K562 (cell line): ENCODE results near the gene TNN. TPM values are rescaled to one million over a fixed set of nuclear protein-coding genes. Genes with fewer than 3 reads are reported as not detected.

Experiments used
- CAMTA2 ChIP-seq: fragments of 250-450 bp; sonication (Bioruptor Pico); conservative IDR thresholded peaks from 2 replicates; pipeline ENCODE4 v1.5.1; 2022
- CBFA2T3 ChIP-seq: fragments of 450-650 bp; IDR thresholded peaks from 2 replicates; pipeline ENCODE4 v1.6.1; 2017
- CBFB ChIP-seq: sonication (generic); formaldehyde crosslinking; IDR thresholded peaks from 2 replicates; pipeline ENCODE4 v1.4.0; 2020; ENCODE audit warnings: mild to moderate bottlenecking, missing genetic modification reagents
- ELF4 ChIP-seq: fragments of 450-650 bp; formaldehyde crosslinking; IDR thresholded peaks from 2 replicates; pipeline ENCODE4 v1.4.0; 2022; ENCODE audit warnings: missing genetic modification characterization
- FOXJ2 ChIP-seq: fragments of 200-800 bp; sonication (Bioruptor generic); IDR thresholded peaks from 2 replicates; pipeline ENCODE4 v1.6.1; 2016; ENCODE audit warnings: missing genetic modification characterization, missing compliant biosample characterization
- FOXK1 ChIP-seq: sonication (generic); formaldehyde crosslinking; IDR thresholded peaks from 2 replicates; pipeline ENCODE4 v1.8.0; 2022; ENCODE audit warnings: missing genetic modification reagents, mild to moderate bottlenecking, borderline replicate concordance
- HEY1 ChIP-seq: fragments of 250-450 bp; sonication (Bioruptor Pico); IDR thresholded peaks from 2 replicates; pipeline ENCODE4 v1.5.0; 2020; ENCODE audit warnings: mild to moderate bottlenecking, moderate library complexity, borderline replicate concordance
- NELFE ChIP-seq: IDR thresholded peaks from 2 replicates; pipeline ENCODE4 v1.6.1; 2011; ENCODE audit warnings: mild to moderate bottlenecking; ENCODE audit not compliant: insufficient read depth, insufficient read length
- SRSF7 ChIP-seq: fragments of 200-400 bp; formaldehyde crosslinking; optimal IDR thresholded peaks from 2 replicates; pipeline ENCODE3; 2017; ENCODE audit warnings: mild to moderate bottlenecking, low read depth, low read length
- ZBTB7A ChIP-seq: IDR thresholded peaks from 2 replicates; pipeline ENCODE4 v1.6.1; 2011; ENCODE audit warnings: low read depth, mild to moderate bottlenecking, low read length, moderate library complexity, borderline replicate concordance; ENCODE audit not compliant: control insufficient read depth
- polyA plus RNA-seq, 8 experiments: library from polyadenylated mRNA; depleted of rRNA in 4 of 8; stranded (reverse) in 5 of 8; unstranded in 3 of 8; fragments of >200 nt; fragmentation: Nextera tagmentation in 2 of 8; fragmentation: Illumina TruSeq in 1 of 8; extraction: Ambion mirVana in 2 of 8; extraction: Trizol in 1 of 8; gene quantifications; 2 replicates each; pipeline versions ENCODE4 v1.2.1 to v1.2.3, GENCODE V29; 2011 to 2014; ENCODE audit warnings: inconsistent platforms in 1 of 8, missing spikeins in 1 of 8
- total RNA-seq, 7 experiments: library from RNA; depleted of rRNA in 6 of 7; stranded (reverse); fragments of >200 nt in 6 of 7; fragmentation: Illumina TruSeq in 2 of 7; extraction: Trizol in 2 of 7; gene quantifications; 2 replicates each; pipeline versions ENCODE4 v1.2.1 to v1.2.3, GENCODE V29; 2011 to 2021; ENCODE audit warnings: low replicate concordance in 1 of 7
- TF ChIP-seq, protein P1 (sequence below): fragments of 200-800 bp; sonication (Bioruptor generic); IDR thresholded peaks from 2 replicates; pipeline ENCODE4 v1.6.1; 2017; ENCODE audit warnings: missing genetic modification characterization, missing compliant biosample characterization
- TF ChIP-seq, protein P2 (sequence below): fragments of 250-450 bp; sonication (Bioruptor Pico); IDR thresholded peaks from 2 replicates; pipeline ENCODE4 v1.9.0; 2021; ENCODE audit warnings: mild to moderate bottlenecking, inconsistent platforms
- TF ChIP-seq, protein P3 (sequence below): fragments of 450-650 bp; IDR thresholded peaks from 2 replicates; pipeline ENCODE4 v1.6.1; 2018; ENCODE audit not compliant: partially characterized antibody
- TF ChIP-seq, protein P4 (sequence below): fragments of 450-650 bp; IDR thresholded peaks from 2 replicates; pipeline ENCODE4 v1.6.1; 2016; ENCODE audit warnings: antibody characterized with exemption
- TF ChIP-seq, protein P5 (sequence below): fragments of 250-450 bp; sonication (Bioruptor Pico); IDR thresholded peaks from 2 replicates; pipeline ENCODE4 v1.5.0; 2021; ENCODE audit warnings: mild to moderate bottlenecking, borderline replicate concordance

Gene TNN
- total and polyA plus RNA-seq, 9 of the 15 experiments (the other 6 are each of a cell fraction or from before 2014, with no cell fraction given), result 0.01 to 0.09 (median 0.07) TPM; not detected in 4

DNA sequence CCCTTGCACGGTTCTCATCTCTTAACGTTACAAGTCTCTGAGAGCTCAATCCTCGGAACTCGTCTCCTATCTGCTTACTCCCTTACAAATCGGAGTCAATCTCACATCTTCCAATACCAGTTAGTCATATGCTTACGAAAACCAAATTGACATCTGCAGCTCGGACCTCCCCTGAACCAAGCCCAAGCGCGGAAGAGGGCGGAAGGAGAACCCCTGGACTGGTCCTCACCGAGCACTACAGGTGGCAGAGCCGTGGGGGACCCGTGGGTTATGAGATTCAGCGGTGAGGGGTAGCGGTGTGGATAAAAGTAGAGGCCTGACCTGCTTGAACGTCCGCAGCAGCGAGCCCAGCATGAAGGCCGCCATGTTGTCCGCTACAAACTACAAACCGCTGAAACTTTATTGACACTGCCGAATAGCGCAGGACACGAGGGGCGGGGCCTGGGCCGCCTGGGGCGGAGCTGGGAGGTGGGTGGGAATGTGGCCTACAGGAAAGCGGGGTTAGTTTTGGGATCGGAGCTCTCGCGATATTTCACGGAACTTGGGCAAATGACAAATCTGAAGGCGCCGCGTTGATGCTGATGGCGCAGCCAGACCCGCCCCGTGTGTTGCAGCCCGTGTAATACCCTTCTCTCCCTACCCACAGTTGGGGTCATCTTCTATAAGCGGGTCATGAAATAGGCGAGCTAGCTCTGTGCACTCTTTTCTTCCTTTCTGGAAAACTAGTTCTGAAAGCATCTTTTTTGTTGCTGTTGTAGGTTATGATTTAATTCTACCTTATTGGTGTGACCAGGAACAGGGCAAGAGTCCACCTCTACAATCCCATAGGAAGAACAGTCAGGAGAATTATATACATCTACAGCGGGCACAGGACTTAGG is 44.4 kb upstream of the TNN start, which contains the start of gene MRPS14 (continued):
- no peak for TF ChIP-seq CAMTA2 (CRISPR knock-in tag)
- no peak for TF ChIP-seq NELFE
- no peak for TF ChIP-seq CBFA2T3
- TF ChIP-seq, protein P1, sequence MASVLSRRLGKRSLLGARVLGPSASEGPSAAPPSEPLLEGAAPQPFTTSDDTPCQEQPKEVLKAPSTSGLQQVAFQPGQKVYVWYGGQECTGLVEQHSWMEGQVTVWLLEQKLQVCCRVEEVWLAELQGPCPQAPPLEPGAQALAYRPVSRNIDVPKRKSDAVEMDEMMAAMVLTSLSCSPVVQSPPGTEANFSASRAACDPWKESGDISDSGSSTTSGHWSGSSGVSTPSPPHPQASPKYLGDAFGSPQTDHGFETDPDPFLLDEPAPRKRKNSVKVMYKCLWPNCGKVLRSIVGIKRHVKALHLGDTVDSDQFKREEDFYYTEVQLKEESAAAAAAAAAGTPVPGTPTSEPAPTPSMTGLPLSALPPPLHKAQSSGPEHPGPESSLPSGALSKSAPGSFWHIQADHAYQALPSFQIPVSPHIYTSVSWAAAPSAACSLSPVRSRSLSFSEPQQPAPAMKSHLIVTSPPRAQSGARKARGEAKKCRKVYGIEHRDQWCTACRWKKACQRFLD (CRISPR knock-in tag), result peak; percentile 81; the same call in 1 of the 2 replicates
- TF ChIP-seq, protein P2, sequence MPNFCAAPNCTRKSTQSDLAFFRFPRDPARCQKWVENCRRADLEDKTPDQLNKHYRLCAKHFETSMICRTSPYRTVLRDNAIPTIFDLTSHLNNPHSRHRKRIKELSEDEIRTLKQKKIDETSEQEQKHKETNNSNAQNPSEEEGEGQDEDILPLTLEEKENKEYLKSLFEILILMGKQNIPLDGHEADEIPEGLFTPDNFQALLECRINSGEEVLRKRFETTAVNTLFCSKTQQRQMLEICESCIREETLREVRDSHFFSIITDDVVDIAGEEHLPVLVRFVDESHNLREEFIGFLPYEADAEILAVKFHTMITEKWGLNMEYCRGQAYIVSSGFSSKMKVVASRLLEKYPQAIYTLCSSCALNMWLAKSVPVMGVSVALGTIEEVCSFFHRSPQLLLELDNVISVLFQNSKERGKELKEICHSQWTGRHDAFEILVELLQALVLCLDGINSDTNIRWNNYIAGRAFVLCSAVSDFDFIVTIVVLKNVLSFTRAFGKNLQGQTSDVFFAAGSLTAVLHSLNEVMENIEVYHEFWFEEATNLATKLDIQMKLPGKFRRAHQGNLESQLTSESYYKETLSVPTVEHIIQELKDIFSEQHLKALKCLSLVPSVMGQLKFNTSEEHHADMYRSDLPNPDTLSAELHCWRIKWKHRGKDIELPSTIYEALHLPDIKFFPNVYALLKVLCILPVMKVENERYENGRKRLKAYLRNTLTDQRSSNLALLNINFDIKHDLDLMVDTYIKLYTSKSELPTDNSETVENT (CRISPR knock-in tag), result no peak
- TF ChIP-seq CBFB (CRISPR knock-in tag), result peak; percentile 96
- TF ChIP-seq FOXJ2, result peak; percentile 92
- TF ChIP-seq, protein P3, sequence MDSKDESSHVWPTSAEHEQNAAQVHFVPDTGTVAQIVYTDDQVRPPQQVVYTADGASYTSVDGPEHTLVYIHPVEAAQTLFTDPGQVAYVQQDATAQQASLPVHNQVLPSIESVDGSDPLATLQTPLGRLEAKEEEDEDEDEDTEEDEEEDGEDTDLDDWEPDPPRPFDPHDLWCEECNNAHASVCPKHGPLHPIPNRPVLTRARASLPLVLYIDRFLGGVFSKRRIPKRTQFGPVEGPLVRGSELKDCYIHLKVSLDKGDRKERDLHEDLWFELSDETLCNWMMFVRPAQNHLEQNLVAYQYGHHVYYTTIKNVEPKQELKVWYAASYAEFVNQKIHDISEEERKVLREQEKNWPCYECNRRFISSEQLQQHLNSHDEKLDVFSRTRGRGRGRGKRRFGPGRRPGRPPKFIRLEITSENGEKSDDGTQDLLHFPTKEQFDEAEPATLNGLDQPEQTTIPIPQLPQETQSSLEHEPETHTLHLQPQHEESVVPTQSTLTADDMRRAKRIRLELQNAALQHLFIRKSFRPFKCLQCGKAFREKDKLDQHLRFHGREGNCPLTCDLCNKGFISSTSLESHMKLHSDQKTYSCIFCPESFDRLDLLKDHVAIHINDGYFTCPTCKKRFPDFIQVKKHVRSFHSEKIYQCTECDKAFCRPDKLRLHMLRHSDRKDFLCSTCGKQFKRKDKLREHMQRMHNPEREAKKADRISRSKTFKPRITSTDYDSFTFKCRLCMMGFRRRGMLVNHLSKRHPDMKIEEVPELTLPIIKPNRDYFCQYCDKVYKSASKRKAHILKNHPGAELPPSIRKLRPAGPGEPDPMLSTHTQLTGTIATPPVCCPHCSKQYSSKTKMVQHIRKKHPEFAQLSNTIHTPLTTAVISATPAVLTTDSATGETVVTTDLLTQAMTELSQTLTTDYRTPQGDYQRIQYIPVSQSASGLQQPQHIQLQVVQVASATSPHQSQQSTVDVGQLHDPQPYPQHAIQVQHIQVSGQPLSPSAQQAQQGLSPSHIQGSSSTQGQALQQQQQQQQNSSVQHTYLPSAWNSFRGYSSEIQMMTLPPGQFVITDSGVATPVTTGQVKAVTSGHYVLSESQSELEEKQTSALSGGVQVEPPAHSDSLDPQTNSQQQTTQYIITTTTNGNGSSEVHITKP, result peak; percentile 4
- no peak for TF ChIP-seq HEY1 (CRISPR knock-in tag)
- TF ChIP-seq, protein P4, sequence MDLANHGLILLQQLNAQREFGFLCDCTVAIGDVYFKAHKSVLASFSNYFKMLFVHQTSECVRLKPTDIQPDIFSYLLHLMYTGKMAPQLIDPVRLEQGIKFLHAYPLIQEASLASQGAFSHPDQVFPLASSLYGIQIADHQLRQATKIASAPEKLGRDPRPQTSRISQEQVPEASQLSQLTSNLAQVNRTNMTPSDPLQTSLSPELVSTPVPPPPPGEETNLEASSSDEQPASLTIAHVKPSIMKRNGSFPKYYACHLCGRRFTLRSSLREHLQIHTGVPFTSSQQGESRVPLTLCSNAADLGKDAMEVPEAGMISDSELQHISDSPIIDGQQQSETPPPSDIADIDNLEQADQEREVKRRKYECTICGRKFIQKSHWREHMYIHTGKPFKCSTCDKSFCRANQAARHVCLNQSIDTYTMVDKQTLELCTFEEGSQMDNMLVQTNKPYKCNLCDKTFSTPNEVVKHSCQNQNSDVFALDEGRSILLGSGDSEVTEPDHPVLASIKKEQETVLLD, result no peak
- TF ChIP-seq ELF4 (CRISPR knock-in tag), result no peak
- peak; percentile 24; the same call in 1 of the 2 replicates for TF ChIP-seq ZBTB7A
- no peak for TF ChIP-seq FOXK1 (CRISPR knock-in tag)
- TF ChIP-seq, protein P5, sequence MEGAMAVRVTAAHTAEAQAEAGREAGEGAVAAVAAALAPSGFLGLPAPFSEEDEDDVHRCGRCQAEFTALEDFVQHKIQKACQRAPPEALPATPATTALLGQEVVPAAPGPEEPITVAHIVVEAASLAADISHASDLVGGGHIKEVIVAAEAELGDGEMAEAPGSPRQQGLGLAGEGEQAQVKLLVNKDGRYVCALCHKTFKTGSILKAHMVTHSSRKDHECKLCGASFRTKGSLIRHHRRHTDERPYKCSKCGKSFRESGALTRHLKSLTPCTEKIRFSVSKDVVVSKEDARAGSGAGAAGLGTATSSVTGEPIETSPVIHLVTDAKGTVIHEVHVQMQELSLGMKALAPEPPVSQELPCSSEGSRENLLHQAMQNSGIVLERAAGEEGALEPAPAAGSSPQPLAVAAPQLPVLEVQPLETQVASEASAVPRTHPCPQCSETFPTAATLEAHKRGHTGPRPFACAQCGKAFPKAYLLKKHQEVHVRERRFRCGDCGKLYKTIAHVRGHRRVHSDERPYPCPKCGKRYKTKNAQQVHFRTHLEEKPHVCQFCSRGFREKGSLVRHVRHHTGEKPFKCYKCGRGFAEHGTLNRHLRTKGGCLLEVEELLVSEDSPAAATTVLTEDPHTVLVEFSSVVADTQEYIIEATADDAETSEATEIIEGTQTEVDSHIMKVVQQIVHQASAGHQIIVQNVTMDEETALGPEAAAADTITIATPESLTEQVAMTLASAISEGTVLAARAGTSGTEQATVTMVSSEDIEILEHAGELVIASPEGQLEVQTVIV, result no peak
- no peak for TF ChIP-seq SRSF7
